ENCODE results near the gene CHRNA10.

CHRNA10 gene

GRCh38 chr11:3700910-3701309, 29.7 kb upstream of the CHRNA10 start:
- no peak for TF ChIP-seq CTCF (IDR thresholded peaks at IDR 0.05; ENCODE audit: borderline replicate concordance, insufficient read depth, low read depth, low read length)
- H3K4me3 ChIP-seq (ENCODE audit: low read depth, low read length), result no peak overlapping the region

- H3K4me3 ChIP-seq (ENCODE audit: low read depth, low read length), result no peak overlapping the region
- no peak for TF ChIP-seq CTCF (IDR thresholded peaks at IDR 0.05; ENCODE audit: borderline replicate concordance, insufficient read depth, low read depth, low read length)
Observed at GRCh38 chr11:3700410-3700809, 29.2 kb upstream of the CHRNA10 start.

- H3K4me3 ChIP-seq (ENCODE audit: low read depth, low read length), result no peak overlapping the region
- TF ChIP-seq CTCF (IDR thresholded peaks at IDR 0.05; ENCODE audit: borderline replicate concordance, insufficient read depth, low read depth, low read length), result no peak
Observed at GRCh38 chr11:3686751-3687150, 15.6 kb upstream of the CHRNA10 start.

- no peak overlapping the region for H3K4me3 ChIP-seq (ENCODE audit: low read depth, low read length)
- TF ChIP-seq CTCF (IDR thresholded peaks at IDR 0.05; ENCODE audit: borderline replicate concordance, insufficient read depth, low read depth, low read length), result no peak
Observed at GRCh38 chr11:3685923-3686322, 14.7 kb upstream of the CHRNA10 start.

- H3K4me3 ChIP-seq (ENCODE audit: low read depth, low read length), result no peak overlapping the region
- no peak for TF ChIP-seq CTCF (IDR thresholded peaks at IDR 0.05; ENCODE audit: borderline replicate concordance, insufficient read depth, low read depth, low read length)
Observed at GRCh38 chr11:3684819-3685172, 13.6 kb upstream of the CHRNA10 start.

- no peak for TF ChIP-seq CTCF (IDR thresholded peaks at IDR 0.05; ENCODE audit: borderline replicate concordance, insufficient read depth, low read depth, low read length)
Observed at GRCh38 chr11:3684129-3684818, 13.1 kb upstream of the CHRNA10 start.

GRCh38 chr11:3683039-3683438, 11.9 kb upstream of the CHRNA10 start:
- no peak overlapping the region for H3K4me3 ChIP-seq (ENCODE audit: low read depth, low read length)
- TF ChIP-seq CTCF (IDR thresholded peaks at IDR 0.05; ENCODE audit: borderline replicate concordance, insufficient read depth, low read depth, low read length), result no peak

More at GRCh38 chr11:3684129-3684818, 13.1 kb upstream of the CHRNA10 start:
- no peak overlapping the region for H3K4me3 ChIP-seq (ENCODE audit: low read depth, low read length)
